ENCODE measurements around the gene OSBPL2. TPM values are rescaled to one million over a fixed set of nuclear protein-coding genes. Genes with fewer than 3 reads are reported as not detected.

OSBPL2 gene
- total RNA-seq, 2 donors from 2014 or later: 46.7 to 50.3 TPM

DNA sequence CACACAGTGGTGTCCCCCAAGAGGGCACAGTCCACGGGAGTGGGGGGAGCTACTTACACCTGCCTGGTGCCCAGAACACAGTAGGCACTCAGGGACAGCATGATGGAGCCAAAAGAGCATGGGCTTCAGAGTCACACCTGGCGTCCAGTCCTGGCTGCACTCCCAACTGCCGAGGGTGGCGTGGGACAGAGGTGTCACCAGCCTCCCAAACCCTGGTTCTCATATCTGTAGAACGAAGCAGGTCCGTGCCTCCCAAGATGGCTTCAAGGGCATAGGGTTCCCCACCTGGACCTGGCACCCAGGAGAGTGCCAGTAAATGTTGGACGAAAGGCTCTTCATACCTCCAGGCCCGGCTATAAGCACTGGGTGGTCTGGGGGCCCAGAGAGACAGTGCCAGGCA is 27.1 kb upstream of the OSBPL2 start:
- no peaks in the 10 kb centered on the region for H3K4me1 ChIP-seq (ENCODE audit: control insufficient read depth, insufficient read depth, low read length)
- 89 to 95% methylated on average over 8 of the region's 8 CpGs for WGBS, 2 experiments (ENCODE audit: insufficient coverage in 1 of 2, insufficient read length in 1 of 2)
- H3K4me3 Mint-ChIP-seq: no peak overlapping the region

DNA sequence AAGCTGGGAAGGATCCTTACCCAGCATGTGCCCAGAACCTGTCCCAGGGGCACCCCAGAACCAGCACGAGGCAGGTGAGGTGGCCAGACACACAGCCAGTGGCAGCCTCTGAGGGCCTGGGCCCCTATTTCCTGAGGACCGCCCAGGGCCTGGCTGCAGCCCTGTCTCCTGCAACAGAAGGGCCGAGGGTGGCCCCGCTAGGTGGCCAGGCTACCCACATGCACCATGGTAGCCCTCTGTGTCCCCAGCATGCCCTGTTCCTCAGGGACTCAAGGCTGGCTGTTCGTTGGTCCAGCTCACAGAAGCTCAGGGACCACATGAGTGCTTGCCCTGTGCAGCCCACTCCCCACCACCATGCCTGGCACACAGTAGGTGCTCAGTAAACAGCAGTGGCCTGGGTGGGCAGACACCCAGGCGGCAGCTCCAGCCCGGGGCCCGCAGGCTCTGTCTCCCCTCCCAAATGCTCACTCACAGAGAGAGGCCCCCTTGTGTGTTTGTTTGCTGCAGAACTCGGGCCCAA is 26.5 kb upstream of the OSBPL2 start:
- no peak overlapping the region for H3K4me3 ChIP-seq (ENCODE audit: low read length)
- no peaks in the 10 kb centered on the region for H3K36me3 ChIP-seq (ENCODE audit: control insufficient read depth, insufficient read depth, low read length)
- no peaks in the 10 kb centered on the region for H3K9me3 ChIP-seq (ENCODE audit: control insufficient read depth, low read length)
- Mint-ChIP-seq H3K36me3 (ENCODE audit: low read depth) (no peaks in the 10 kb centered on the region), H3K9me3 (no peaks in the 10 kb centered on the region), H3K4me3 (no peak overlapping the region), H3K27ac (no peak overlapping the region), H3K4me1 (no peaks in the 10 kb centered on the region), H3K27me3 (ENCODE audit: insufficient read depth) (peaks cover 13% of the 10 kb centered on the region)
- DNase-seq: no peak
- TF ChIP-seq, protein P1, sequence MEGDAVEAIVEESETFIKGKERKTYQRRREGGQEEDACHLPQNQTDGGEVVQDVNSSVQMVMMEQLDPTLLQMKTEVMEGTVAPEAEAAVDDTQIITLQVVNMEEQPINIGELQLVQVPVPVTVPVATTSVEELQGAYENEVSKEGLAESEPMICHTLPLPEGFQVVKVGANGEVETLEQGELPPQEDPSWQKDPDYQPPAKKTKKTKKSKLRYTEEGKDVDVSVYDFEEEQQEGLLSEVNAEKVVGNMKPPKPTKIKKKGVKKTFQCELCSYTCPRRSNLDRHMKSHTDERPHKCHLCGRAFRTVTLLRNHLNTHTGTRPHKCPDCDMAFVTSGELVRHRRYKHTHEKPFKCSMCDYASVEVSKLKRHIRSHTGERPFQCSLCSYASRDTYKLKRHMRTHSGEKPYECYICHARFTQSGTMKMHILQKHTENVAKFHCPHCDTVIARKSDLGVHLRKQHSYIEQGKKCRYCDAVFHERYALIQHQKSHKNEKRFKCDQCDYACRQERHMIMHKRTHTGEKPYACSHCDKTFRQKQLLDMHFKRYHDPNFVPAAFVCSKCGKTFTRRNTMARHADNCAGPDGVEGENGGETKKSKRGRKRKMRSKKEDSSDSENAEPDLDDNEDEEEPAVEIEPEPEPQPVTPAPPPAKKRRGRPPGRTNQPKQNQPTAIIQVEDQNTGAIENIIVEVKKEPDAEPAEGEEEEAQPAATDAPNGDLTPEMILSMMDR (conservative IDR thresholded peaks at IDR 0.05): no peak
- peaks cover 20% of the 10 kb centered on the region for H3K27me3 ChIP-seq (ENCODE audit: control insufficient read depth, insufficient read depth, low read length, poor library complexity, severe bottlenecking)
- H3K27ac ChIP-seq (ENCODE audit: low read depth, low read length): peak overlapping the region; percentile 94
- 77 to 91% methylated on average over 7 to 9 of the region's 9 CpGs for WGBS, 2 experiments (ENCODE audit: insufficient coverage in 1 of 2, insufficient read length in 1 of 2)
- no peak overlapping the region for H3K9ac ChIP-seq (ENCODE audit: extremely low read depth, low read length, poor library complexity, severe bottlenecking)
- H3K4me1 ChIP-seq (ENCODE audit: control insufficient read depth, insufficient read depth, low read length): no peaks in the 10 kb centered on the region

More for the DNA sequence above, 27.1 kb upstream of the OSBPL2 start:
- Histone ChIP-seq H3K27me3 (ENCODE audit: control insufficient read depth, insufficient read depth, low read length, poor library complexity, severe bottlenecking) (peaks cover 20% of the 10 kb centered on the region), H3K9ac (ENCODE audit: extremely low read depth, low read length, poor library complexity, severe bottlenecking) (no peak overlapping the region), H3K4me3 (ENCODE audit: low read length) (no peak overlapping the region), H3K27ac (ENCODE audit: low read depth, low read length) (no peak overlapping the region), H3K36me3 (ENCODE audit: control insufficient read depth, insufficient read depth, low read length) (no peaks in the 10 kb centered on the region), H3K9me3 (ENCODE audit: control insufficient read depth, low read length) (no peaks in the 10 kb centered on the region)
- TF ChIP-seq, protein P1 (conservative IDR thresholded peaks at IDR 0.05): no peak
- H3K4me1 Mint-ChIP-seq: no peaks in the 10 kb centered on the region
- no peaks in the 10 kb centered on the region for H3K9me3 Mint-ChIP-seq
- H3K27me3 Mint-ChIP-seq (ENCODE audit: insufficient read depth): peaks cover 10% of the 10 kb centered on the region
- no peaks in the 10 kb centered on the region for H3K36me3 Mint-ChIP-seq (ENCODE audit: low read depth)
- H3K27ac Mint-ChIP-seq: no peak overlapping the region
- DNase-seq: no peak

DNA sequence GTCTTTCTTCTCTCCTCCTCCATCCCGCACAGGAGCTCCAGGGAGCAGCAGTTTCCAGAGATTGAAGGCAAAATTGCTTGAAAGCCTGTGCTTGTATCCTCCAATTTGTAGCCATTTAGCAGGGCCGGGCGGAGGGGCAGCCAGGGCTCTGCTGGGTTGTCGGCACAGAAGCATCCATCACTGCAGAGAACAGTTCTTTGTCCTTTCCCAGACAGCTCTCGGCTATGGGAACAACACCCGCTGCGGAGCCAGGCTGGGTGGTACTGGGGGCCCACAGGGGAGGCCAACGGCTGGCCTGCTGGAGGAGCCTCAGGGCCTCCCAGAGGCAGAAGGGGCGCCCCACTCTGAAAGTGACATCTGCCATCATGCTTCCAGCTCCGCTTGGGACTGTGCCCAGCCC is 26.0 kb upstream of the OSBPL2 start:
- no peaks in the 10 kb centered on the region for H3K9me3 ChIP-seq (ENCODE audit: control insufficient read depth, low read length)
- no peaks in the 10 kb centered on the region for H3K4me1 ChIP-seq (ENCODE audit: control insufficient read depth, insufficient read depth, low read length)
- H3K36me3 Mint-ChIP-seq (ENCODE audit: low read depth): no peaks in the 10 kb centered on the region
- no peak overlapping the region for H3K4me3 Mint-ChIP-seq
- H3K9me3 Mint-ChIP-seq: no peaks in the 10 kb centered on the region
- TF ChIP-seq, protein P1 (conservative IDR thresholded peaks at IDR 0.05): no peak
- H3K27ac Mint-ChIP-seq: no peak overlapping the region
- no peak overlapping the region for H3K9ac ChIP-seq (ENCODE audit: extremely low read depth, low read length, poor library complexity, severe bottlenecking)
- peaks cover 25% of the 10 kb centered on the region for H3K27me3 ChIP-seq (ENCODE audit: control insufficient read depth, insufficient read depth, low read length, poor library complexity, severe bottlenecking)
- DNase-seq: no peak
- no peaks in the 10 kb centered on the region for H3K36me3 ChIP-seq (ENCODE audit: control insufficient read depth, insufficient read depth, low read length)
- H3K4me3 ChIP-seq (ENCODE audit: low read length): no peak overlapping the region
- WGBS, 2 experiments (ENCODE audit: insufficient coverage in 1 of 2, insufficient read length in 1 of 2): 63 to 78% methylated on average over 5 to 10 of the region's 10 CpGs
- H3K27ac ChIP-seq (ENCODE audit: low read depth, low read length): peak overlapping the region; percentile 94
- H3K4me1 Mint-ChIP-seq: no peaks in the 10 kb centered on the region
- H3K27me3 Mint-ChIP-seq (ENCODE audit: insufficient read depth): peaks cover 18% of the 10 kb centered on the region
